ENCODE results near the gene R3HDM2. TPM values are rescaled to one million over a fixed set of nuclear protein-coding genes. Genes with fewer than 3 reads are reported as not detected.

R3HDM2 gene
- total and polyA plus RNA-seq, 12 donors: 21.9 to 91.9 (median 43.2) TPM

GRCh38 chr12:57439762-57440266 lies 9.0 kb upstream of the R3HDM2 start:
- intact Hi-C loops (cut with DNase I): no loop called here
- no peak overlapping the region for H3K4me3 ChIP-seq
- H3K27ac ChIP-seq: no peak overlapping the region
- H3K4me1 ChIP-seq (replicated peaks in 1 of 2): no peaks in the 10 kb centered on the region
- TF ChIP-seq POLR2A (IDR thresholded peaks at IDR 0.05) (no peak), CTCF (IDR thresholded peaks at IDR 0.05) (no peak)
- no peaks in the 10 kb centered on the region for H3K9me3 ChIP-seq (replicated peaks in 1 of 3)
- H3K27me3 ChIP-seq: no peaks in the 10 kb centered on the region
- no peak for DNase-seq
- 72 to 84% (median 79%) methylated on average over 4 of the region's 4 CpGs for WGBS, 4 donors
- H3K36me3 ChIP-seq (replicated peaks in 1 of 2): no peaks in the 10 kb centered on the region

GRCh38 chr12:57438400-57438799 lies 7.6 kb upstream of the R3HDM2 start:
- H3K27ac ChIP-seq: no peak overlapping the region
- intact Hi-C loops (cut with DNase I): no loop called here
- no peak overlapping the region for H3K4me3 ChIP-seq
- TF ChIP-seq POLR2A (IDR thresholded peaks at IDR 0.05) (no peak), CTCF (IDR thresholded peaks at IDR 0.05) (no peak)
- 80 to 100% (median 90%) methylated on average over 1 of the region's 1 CpG for WGBS, 4 donors
- no peak for DNase-seq
- no peaks in the 10 kb centered on the region for H3K4me1 ChIP-seq (replicated peaks in 1 of 2)
- no peaks in the 10 kb centered on the region for H3K27me3 ChIP-seq
- no peaks in the 10 kb centered on the region for H3K36me3 ChIP-seq (replicated peaks in 1 of 2)
- no peaks in the 10 kb centered on the region for H3K9me3 ChIP-seq (replicated peaks in 1 of 3)

GRCh38 chr12:57435293-57435692 lies 4.5 kb upstream of the R3HDM2 start:
- H3K4me3 ChIP-seq: no peak overlapping the region
- H3K9me3 ChIP-seq (replicated peaks in 1 of 3): no peaks in the 10 kb centered on the region
- intact Hi-C loops (cut with DNase I): no loop called here
- H3K27me3 ChIP-seq: no peaks in the 10 kb centered on the region
- no peak for DNase-seq
- no peak overlapping the region for H3K27ac ChIP-seq
- no peak for TF ChIP-seq CTCF (IDR thresholded peaks at IDR 0.05)
- TF ChIP-seq POLR2A (IDR thresholded peaks at IDR 0.05): no peak
- H3K4me1 ChIP-seq (replicated peaks in 1 of 2): no peaks in the 10 kb centered on the region
- WGBS, 4 donors: 51 to 73% (median 57%) methylated on average over 4 of the region's 4 CpGs
- H3K36me3 ChIP-seq (replicated peaks in 1 of 2): no peaks in the 10 kb centered on the region

- H3K36me3 ChIP-seq (replicated peaks in 1 of 2): no peaks in the 10 kb centered on the region
- no peaks in the 10 kb centered on the region for H3K27me3 ChIP-seq
- TF ChIP-seq CTCF (IDR thresholded peaks at IDR 0.05): no peak
- TF ChIP-seq POLR2A (IDR thresholded peaks at IDR 0.05): no peak
- H3K4me3 ChIP-seq: no peak within 1 kb of the TSS
- intact Hi-C loops (cut with DNase I): no loop called here
- H3K4me1 ChIP-seq (replicated peaks in 1 of 2): peaks cover 1 to 2% of the 10 kb centered on the region in 2 donors
- H3K27ac ChIP-seq: no peak within 1 kb of the TSS
- peak in 1 of 7 donors; percentile 41 for DNase-seq
- 51 to 82% (median 79%) methylated on average over 3 to 8 of the region's 8 CpGs for WGBS, 4 donors
- no peaks in the 10 kb centered on the region for H3K9me3 ChIP-seq (replicated peaks in 1 of 3)
These were observed 3.8 kb upstream of the R3HDM2 start, which contains the start of gene INHBC for GRCh38 chr12:57434517-57435223. INHBC (plus strand) TSS chr12:57434784; CDS start chr12:57434887, 103 bp downstream.

All from adrenal gland (tissue), 12 donors.